Glutamatergic neuron (in vitro differentiated cells): ENCODE results near the gene PYGO1. TPM values are rescaled to one million over a fixed set of nuclear protein-coding genes. Genes with fewer than 3 reads are reported as not detected.
A peak's percentile ranks its signal among the peaks of the same experiment; 100 is the strongest.

Source experiments
- DNase-seq: peaks from one replicate; pipeline ENCODE4 v3.0.0; 2022
- H3K27ac Mint-ChIP-seq: one replicate; pipeline ENCODE4 v1.8.0; 2020; ENCODE audit warnings: mild to moderate bottlenecking, mixed read lengths, inconsistent platforms; ENCODE audit not compliant: unreplicated experiment
- H3K27me3 Mint-ChIP-seq: one replicate; pipeline ENCODE4 v1.8.0; 2020; ENCODE audit warnings: mild to moderate bottlenecking, moderate library complexity, mixed read lengths, inconsistent platforms; ENCODE audit not compliant: unreplicated experiment
- H3K36me3 Mint-ChIP-seq: one replicate; pipeline ENCODE4 v1.8.0; 2020; ENCODE audit warnings: mild to moderate bottlenecking, mixed read lengths, inconsistent platforms; ENCODE audit not compliant: unreplicated experiment
- H3K4me1 Mint-ChIP-seq: one replicate; pipeline ENCODE4 v1.8.0; 2020; ENCODE audit warnings: mild to moderate bottlenecking, low read depth, mixed read lengths, inconsistent platforms; ENCODE audit not compliant: unreplicated experiment
- H3K4me3 Mint-ChIP-seq: one replicate; pipeline ENCODE4 v1.8.0; 2020; ENCODE audit warnings: mild to moderate bottlenecking, mixed read lengths, inconsistent platforms; ENCODE audit not compliant: unreplicated experiment
- H3K9me3 Mint-ChIP-seq: one replicate; pipeline ENCODE4 v1.8.0; 2020; ENCODE audit warnings: mild to moderate bottlenecking, moderate library complexity, mixed read lengths, inconsistent platforms; ENCODE audit not compliant: unreplicated experiment
- total RNA-seq: library from RNA; stranded (reverse); fragmentation: NEBNext Ultra II Directional; extraction: Animal tissue kit (Norgen Biotek cat#: 25700); gene quantifications from one replicate; pipeline ENCODE4 v1.2.1, GENCODE V29; 2021; ENCODE audit not compliant: unreplicated experiment
- TF ChIP-seq, protein P1 (sequence below): fragments of 200-600 bp; sonication (generic); IDR thresholded peaks from one replicate; pipeline ENCODE4 v1.5.0; 2021; ENCODE audit not compliant: partially characterized antibody, unreplicated experiment

Gene PYGO1
- total RNA-seq, 1 donor from 2014 or later: 7.8 TPM

DNA sequence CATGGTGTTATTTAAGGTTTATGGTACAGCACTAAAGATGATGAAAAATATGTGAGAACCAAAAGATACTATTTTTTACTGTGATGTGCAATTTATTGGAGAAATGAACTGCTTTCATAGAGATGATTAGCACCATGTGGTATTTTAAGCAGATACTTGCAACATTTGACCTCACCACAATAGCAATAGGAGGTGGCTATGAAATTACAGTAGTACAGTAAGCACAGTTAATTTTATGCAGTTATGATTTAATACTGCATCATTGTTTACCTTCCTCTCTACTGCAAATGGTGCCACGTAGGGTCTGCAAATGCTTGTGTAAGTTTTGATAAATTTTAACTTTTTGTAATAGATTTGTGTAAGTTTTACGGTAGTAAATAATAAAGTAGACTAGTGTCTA lies 14.0 kb downstream of the PYGO1 start:
- H3K36me3 Mint-ChIP-seq: peaks cover 9% of the 10 kb centered on the region
- H3K27ac Mint-ChIP-seq: no peak overlapping the region
- no peaks in the 10 kb centered on the region for H3K27me3 Mint-ChIP-seq
- no peaks in the 10 kb centered on the region for H3K4me1 Mint-ChIP-seq
- TF ChIP-seq, protein P1, sequence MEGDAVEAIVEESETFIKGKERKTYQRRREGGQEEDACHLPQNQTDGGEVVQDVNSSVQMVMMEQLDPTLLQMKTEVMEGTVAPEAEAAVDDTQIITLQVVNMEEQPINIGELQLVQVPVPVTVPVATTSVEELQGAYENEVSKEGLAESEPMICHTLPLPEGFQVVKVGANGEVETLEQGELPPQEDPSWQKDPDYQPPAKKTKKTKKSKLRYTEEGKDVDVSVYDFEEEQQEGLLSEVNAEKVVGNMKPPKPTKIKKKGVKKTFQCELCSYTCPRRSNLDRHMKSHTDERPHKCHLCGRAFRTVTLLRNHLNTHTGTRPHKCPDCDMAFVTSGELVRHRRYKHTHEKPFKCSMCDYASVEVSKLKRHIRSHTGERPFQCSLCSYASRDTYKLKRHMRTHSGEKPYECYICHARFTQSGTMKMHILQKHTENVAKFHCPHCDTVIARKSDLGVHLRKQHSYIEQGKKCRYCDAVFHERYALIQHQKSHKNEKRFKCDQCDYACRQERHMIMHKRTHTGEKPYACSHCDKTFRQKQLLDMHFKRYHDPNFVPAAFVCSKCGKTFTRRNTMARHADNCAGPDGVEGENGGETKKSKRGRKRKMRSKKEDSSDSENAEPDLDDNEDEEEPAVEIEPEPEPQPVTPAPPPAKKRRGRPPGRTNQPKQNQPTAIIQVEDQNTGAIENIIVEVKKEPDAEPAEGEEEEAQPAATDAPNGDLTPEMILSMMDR: no peak
- H3K4me3 Mint-ChIP-seq: no peak overlapping the region
- H3K9me3 Mint-ChIP-seq: no peaks in the 10 kb centered on the region
- DNase-seq: no peak

GRCh38 chr15:55573224-55573623 lies 14.9 kb downstream of the PYGO1 start:
- TF ChIP-seq, protein P1: no peak

GRCh38 chr15:55564347-55565145 lies 23.6 kb downstream of the PYGO1 start:
- no peak for DNase-seq
- Mint-ChIP-seq H3K27ac (no peak overlapping the region), H3K27me3 (peaks cover 2% of the 10 kb centered on the region), H3K4me1 (no peaks in the 10 kb centered on the region), H3K4me3 (no peak overlapping the region), H3K9me3 (peaks cover 5% of the 10 kb centered on the region), H3K36me3 (peaks cover 20% of the 10 kb centered on the region)
- TF ChIP-seq, protein P1: no peak

More at GRCh38 chr15:55573224-55573623, 14.9 kb downstream of the PYGO1 start:
- Mint-ChIP-seq H3K4me1 (no peaks in the 10 kb centered on the region), H3K36me3 (peaks cover 9% of the 10 kb centered on the region), H3K27me3 (no peaks in the 10 kb centered on the region), H3K4me3 (no peak overlapping the region), H3K27ac (no peak overlapping the region), H3K9me3 (no peaks in the 10 kb centered on the region)
- DNase-seq: no peak

DNA sequence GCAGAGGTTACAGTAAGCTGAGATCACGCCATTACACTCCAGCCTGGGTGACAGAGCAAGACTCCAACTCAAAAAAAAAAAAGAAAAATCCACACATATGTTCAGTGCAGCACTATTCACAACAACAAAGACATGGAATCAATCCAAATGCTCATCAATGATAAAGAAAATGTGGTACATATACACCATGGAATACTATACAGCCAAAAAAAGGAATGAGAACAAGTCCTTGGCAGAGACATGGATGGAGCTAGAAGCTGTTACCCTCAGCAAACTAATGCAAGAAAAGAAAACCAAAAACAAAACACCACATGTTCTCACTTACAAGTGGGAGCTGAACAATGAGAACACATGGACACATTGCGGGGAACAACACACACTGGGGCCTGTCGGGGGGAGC lies 25.5 kb downstream of the PYGO1 start:
- no peak overlapping the region for H3K27ac Mint-ChIP-seq
- no peaks in the 10 kb centered on the region for H3K4me1 Mint-ChIP-seq
- TF ChIP-seq, protein P1: no peak
- DNase-seq: no peak
- peaks cover 5% of the 10 kb centered on the region for H3K9me3 Mint-ChIP-seq
- H3K36me3 Mint-ChIP-seq: peaks cover 20% of the 10 kb centered on the region
- H3K4me3 Mint-ChIP-seq: no peak overlapping the region
- H3K27me3 Mint-ChIP-seq: peaks cover 2% of the 10 kb centered on the region

DNA sequence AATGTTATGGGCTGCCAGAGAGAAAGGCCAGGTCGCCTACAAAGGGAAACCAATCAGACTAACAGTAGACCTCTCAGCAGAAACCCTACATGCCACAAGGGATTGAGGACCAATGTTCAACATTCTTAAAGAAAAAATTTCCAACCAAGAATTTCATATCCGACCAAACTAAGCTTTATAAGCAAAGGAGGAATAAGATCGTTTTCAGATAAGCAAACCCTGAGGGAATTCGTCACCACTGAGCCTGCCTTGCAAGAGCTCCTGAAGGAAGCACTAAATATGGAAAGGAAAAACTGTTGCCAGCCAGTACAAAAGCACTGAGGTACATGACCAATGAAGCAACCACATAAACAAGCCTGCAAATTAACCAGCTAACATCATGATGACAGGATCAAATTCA lies 33.1 kb downstream of the PYGO1 start:
- Mint-ChIP-seq H3K9me3 (peaks cover 23% of the 10 kb centered on the region), H3K36me3 (peaks cover 27% of the 10 kb centered on the region), H3K4me1 (peaks cover 8% of the 10 kb centered on the region), H3K27ac (no peak overlapping the region), H3K27me3 (peaks cover 6% of the 10 kb centered on the region), H3K4me3 (no peak overlapping the region)
- peak; percentile 43 for DNase-seq
- TF ChIP-seq, protein P1: no peak
